ENCODE results near the gene LRP5. TPM values are rescaled to one million over a fixed set of nuclear protein-coding genes. Genes with fewer than 3 reads are reported as not detected.

LRP5 gene
- total RNA-seq, 2 donors from 2014 or later = 0.73 to 3.0 TPM

DNA sequence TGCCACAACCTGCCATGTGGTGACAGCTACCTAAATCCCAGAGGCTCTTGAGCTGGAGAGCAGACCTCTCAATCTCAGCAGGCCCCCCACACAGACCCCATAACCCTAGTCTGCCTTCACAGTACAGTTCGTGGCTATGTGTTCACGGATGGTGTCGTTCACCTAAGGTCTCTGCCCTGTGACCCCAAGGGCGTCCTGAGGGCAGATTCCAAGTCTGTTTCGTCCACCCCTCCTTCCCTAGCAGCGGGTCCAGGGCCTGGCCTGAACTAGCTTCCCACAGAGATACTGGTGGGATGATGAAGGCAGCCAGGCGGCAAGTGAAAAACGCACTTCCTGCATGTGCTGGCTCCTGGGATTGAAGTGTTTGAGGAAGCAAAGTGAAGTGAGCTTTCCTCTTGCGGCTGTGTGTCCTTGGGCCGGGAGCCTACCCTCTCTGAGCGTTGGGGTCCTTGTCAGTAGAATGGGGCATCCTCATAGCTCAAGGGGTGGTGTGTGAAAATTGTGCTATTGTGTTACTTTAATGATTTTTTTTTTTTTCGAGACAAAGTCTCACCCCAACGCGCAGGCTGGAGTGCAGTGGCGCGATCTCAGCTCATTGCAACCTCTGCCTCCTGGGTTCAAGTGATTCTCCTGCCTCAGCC is 70.1 kb downstream of the LRP5 start:
- Mint-ChIP-seq H3K36me3 (ENCODE audit: low read depth) (no peaks in the 10 kb centered on the region), H3K4me1 (peaks cover 5% of the 10 kb centered on the region), H3K4me3 (no peak overlapping the region), H3K27ac (no peak overlapping the region), H3K27me3 (peaks cover 22% of the 10 kb centered on the region)
- no peak for ATAC-seq
- DNase-seq = no peak
- no peaks in the 10 kb centered on the region for H3K9me3 ChIP-seq (ENCODE audit: control insufficient read depth, low read length, poor library complexity, severe bottlenecking)

DNA sequence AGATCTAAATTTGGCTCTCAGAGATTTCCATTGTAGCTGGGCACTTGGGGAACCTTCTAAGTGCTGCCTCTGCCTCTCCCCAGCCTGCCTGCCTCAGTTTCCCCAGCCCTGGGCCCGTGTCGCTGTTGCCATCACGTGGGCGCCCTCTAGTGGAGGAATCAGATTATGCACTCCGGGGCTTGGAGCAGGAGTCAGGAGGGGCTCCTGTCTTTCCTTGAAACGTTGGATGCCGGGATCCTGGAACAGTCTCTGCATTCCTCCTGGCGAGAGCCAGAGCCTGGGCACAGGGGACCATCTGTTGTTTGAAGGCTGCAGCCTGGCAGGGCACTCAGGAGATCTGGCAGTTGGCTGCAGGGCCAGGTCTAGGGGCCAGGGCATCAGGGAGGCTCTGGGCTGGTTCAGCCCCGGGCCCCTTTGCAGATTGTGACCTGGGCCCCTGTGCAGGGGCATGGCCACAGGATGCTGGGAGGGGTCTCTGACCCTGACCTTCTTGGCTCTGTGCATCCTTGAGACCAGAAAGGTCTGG is 71.6 kb downstream of the LRP5 start:
- Mint-ChIP-seq H3K36me3 (ENCODE audit: low read depth) (no peaks in the 10 kb centered on the region), H3K27me3 (peaks cover 22% of the 10 kb centered on the region), H3K4me1 (peaks cover 5% of the 10 kb centered on the region), H3K4me3 (no peak overlapping the region), H3K27ac (no peak overlapping the region)
- no peak for ATAC-seq
- H3K9me3 ChIP-seq (ENCODE audit: control insufficient read depth, low read length, poor library complexity, severe bottlenecking) = no peaks in the 10 kb centered on the region
- peak; percentile 34 to 63 (median 44) for DNase-seq

DNA sequence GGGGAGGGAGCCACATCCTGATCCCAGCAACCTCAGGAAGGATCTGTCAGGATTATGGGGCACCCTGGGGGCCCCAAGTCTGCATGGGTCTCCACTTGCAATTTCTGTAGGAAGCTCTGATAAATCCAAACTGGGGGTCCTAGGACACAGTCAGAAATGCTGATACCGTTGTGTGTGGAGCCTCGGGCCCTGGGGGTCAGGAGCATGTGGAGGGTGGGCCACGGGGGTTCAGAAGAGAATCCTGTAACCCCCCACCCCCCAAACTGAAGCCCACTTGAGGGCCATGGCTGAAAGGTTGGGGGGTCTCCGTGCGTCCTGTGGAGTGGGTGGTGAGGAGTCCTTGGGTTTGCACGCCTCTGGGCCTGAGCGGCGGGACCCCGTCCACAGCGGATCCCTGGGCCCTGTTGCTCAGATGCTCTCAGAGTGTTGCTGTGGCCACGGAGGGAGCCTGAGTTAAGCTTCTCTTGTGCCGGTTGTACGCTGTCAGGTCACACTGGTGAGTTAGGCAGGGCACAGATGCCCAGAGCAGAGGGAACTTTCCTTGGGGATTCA is 72.2 kb downstream of the LRP5 start:
- Mint-ChIP-seq H3K27ac (no peak overlapping the region), H3K27me3 (peaks cover 16% of the 10 kb centered on the region), H3K4me3 (no peak overlapping the region), H3K4me1 (peaks cover 5% of the 10 kb centered on the region), H3K36me3 (ENCODE audit: low read depth) (no peaks in the 10 kb centered on the region)
- ATAC-seq = no peak
- H3K9me3 ChIP-seq (ENCODE audit: control insufficient read depth, low read length, poor library complexity, severe bottlenecking) = no peaks in the 10 kb centered on the region
- no peak for DNase-seq

- ATAC-seq (no peak), DNase-seq (no peak)
- Mint-ChIP-seq H3K4me3 (no peak overlapping the region), H3K27ac (no peak overlapping the region), H3K36me3 (ENCODE audit: low read depth) (no peaks in the 10 kb centered on the region), H3K27me3 (peaks cover 11% of the 10 kb centered on the region), H3K4me1 (peaks cover 5% of the 10 kb centered on the region)
- H3K9me3 ChIP-seq (ENCODE audit: control insufficient read depth, low read length, poor library complexity, severe bottlenecking) = no peaks in the 10 kb centered on the region
These were observed 72.7 kb downstream of the LRP5 start for GRCh38 chr11:68385128-68385527.

DNA sequence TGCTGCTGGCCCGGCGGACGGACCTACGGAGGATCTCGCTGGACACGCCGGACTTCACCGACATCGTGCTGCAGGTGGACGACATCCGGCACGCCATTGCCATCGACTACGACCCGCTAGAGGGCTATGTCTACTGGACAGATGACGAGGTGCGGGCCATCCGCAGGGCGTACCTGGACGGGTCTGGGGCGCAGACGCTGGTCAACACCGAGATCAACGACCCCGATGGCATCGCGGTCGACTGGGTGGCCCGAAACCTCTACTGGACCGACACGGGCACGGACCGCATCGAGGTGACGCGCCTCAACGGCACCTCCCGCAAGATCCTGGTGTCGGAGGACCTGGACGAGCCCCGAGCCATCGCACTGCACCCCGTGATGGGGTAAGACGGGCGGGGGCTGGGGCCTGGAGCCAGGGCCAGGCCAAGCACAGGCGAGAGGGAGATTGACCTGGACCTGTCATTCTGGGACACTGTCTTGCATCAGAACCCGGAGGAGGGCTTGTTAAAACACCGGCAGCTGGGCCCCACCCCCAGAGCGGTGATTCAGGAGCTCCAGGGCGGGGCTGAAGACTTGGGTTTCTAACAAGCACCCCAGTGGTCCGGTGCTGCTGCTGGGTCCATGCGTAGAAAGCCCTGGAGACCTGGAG is 74.1 kb downstream of the LRP5 start:
- DNase-seq (no peak), ATAC-seq (no peak)
- H3K36me3 Mint-ChIP-seq (ENCODE audit: low read depth) = no peaks in the 10 kb centered on the region
- no peak overlapping the region for H3K4me3 Mint-ChIP-seq
- no peaks in the 10 kb centered on the region for H3K9me3 ChIP-seq (ENCODE audit: control insufficient read depth, low read length, poor library complexity, severe bottlenecking)
- no peak overlapping the region for H3K27ac Mint-ChIP-seq
- no peaks in the 10 kb centered on the region for H3K27me3 Mint-ChIP-seq
- H3K4me1 Mint-ChIP-seq = no peaks in the 10 kb centered on the region

DNA sequence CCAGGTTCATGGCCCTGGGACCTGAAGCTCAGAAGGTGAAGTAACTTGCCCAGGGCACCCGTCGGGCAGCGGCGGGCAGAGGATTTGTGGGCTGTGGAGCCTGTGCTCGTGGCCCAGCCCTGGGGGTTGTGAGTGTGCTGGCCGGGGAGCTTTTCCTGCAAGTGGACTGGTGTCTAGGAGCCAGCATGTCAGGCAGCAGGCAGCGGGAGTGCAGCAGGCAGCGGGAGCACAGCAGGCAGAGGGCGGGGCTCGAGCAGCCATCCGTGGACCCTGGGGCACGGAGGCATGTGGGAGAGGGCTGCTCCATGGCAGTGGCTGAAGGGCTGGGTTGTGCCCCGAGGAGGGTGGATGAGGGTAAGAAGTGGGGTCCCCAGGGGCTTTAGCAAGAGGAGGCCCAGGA is 75.4 kb downstream of the LRP5 start:
- Mint-ChIP-seq H3K27me3 (no peaks in the 10 kb centered on the region), H3K4me3 (no peak overlapping the region), H3K27ac (peak overlapping the region; percentile 51), H3K36me3 (ENCODE audit: low read depth) (no peaks in the 10 kb centered on the region), H3K4me1 (peaks cover 2% of the 10 kb centered on the region)
- no peaks in the 10 kb centered on the region for H3K9me3 ChIP-seq (ENCODE audit: control insufficient read depth, low read length, poor library complexity, severe bottlenecking)
- DNase-seq = no peak
- no peak for ATAC-seq

DNA sequence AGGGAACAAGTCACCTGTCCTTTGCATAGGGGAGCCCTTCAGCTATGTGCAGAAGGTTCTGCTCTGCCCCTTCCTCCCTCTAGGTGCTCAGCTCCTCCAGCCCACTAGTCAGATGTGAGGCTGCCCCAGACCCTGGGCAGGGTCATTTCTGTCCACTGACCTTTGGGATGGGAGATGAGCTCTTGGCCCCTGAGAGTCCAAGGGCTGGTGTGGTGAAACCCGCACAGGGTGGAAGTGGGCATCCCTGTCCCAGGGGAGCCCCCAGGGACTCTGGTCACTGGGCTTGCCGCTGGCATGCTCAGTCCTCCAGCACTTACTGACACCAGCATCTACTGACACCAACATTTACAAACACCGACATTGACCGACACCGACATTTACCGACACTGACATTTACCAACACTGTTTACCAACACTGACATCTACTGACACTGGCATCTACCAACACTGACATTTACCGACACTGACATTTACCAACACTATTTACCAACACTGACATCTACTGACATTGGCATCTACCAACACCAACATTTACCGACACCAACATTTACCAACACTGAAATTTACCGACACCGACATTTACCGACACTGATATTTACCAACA is 76.3 kb downstream of the LRP5 start:
- Mint-ChIP-seq H3K4me1 (peaks cover 2% of the 10 kb centered on the region), H3K4me3 (no peak overlapping the region), H3K27ac (no peak overlapping the region), H3K36me3 (ENCODE audit: low read depth) (no peaks in the 10 kb centered on the region), H3K27me3 (no peaks in the 10 kb centered on the region)
- ATAC-seq = no peak
- no peak for DNase-seq
- no peaks in the 10 kb centered on the region for H3K9me3 ChIP-seq (ENCODE audit: control insufficient read depth, low read length, poor library complexity, severe bottlenecking)

DNA sequence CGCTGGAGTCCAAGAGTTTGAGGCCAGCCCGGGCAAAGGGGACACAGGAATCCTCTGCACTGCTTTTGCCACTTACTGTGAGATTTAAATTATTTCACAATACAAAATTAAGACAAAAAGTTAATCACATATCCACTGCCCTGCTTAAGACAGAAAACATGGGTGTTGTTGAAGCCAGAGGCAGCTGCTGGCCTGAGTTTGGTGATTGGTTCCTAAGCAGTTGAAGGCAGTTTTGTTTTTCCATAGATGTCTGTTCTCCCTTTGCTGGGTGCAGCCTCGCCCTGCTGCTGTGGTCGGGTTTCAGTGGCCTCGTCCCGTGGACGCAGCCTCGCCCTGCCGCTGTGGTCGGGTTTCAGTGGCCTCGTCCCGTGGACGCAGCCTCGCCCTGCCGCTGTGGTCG is 77.9 kb downstream of the LRP5 start:
- no peak overlapping the region for H3K27ac Mint-ChIP-seq
- DNase-seq (no peak), ATAC-seq (no peak)
- H3K27me3 Mint-ChIP-seq = no peaks in the 10 kb centered on the region
- H3K36me3 Mint-ChIP-seq (ENCODE audit: low read depth) = peaks cover 2% of the 10 kb centered on the region
- no peak overlapping the region for H3K4me3 Mint-ChIP-seq
- peaks cover 4% of the 10 kb centered on the region for H3K4me1 Mint-ChIP-seq
- no peaks in the 10 kb centered on the region for H3K9me3 ChIP-seq (ENCODE audit: control insufficient read depth, low read length, poor library complexity, severe bottlenecking)

DNA sequence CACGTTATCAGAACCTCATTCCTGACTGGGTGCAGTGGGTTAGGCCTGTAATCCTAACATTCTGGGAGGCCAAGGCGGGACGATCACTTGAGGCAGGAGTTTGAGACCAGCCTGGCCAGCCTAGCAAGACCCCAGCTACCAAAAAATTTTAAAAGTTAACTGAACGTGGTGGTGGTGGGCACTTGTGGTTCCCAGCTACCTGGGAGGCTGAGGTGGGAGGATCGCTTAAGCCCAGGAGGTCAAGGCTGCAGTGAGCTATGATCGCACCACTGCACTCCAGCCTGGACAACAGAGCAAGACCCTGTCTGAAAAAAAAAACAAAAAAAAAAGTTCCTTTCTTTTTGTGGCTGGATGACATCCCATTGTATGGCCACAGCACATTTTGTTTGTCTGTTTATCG is 80.4 kb downstream of the LRP5 start:
- H3K27me3 Mint-ChIP-seq = no peaks in the 10 kb centered on the region
- H3K4me1 Mint-ChIP-seq = peaks cover 6% of the 10 kb centered on the region
- ATAC-seq (no peak), DNase-seq (no peak)
- H3K9me3 ChIP-seq (ENCODE audit: control insufficient read depth, low read length, poor library complexity, severe bottlenecking) = no peaks in the 10 kb centered on the region
- no peak overlapping the region for H3K27ac Mint-ChIP-seq
- no peak overlapping the region for H3K4me3 Mint-ChIP-seq
- H3K36me3 Mint-ChIP-seq (ENCODE audit: low read depth) = peaks cover 2% of the 10 kb centered on the region

DNA sequence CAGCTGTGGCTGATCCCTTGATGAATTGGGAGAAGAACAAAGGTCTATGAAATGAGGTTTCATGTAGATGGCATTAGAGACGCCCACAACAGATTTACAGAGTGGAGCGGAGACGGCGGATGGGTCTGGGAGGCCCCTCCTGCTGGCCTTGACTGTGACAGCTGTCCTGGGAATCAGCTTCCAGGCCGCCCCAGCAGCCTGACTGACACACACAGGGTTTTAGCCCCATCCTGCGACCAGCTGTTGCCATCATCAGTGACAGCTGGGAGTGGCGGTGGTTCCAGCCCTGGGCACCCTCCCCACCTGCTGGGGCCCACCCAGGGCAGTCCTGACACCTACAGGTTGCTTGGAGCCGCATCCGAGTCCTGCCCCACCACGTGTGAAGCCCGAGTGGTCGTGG is 84.1 kb downstream of the LRP5 start:
- H3K9me3 ChIP-seq (ENCODE audit: control insufficient read depth, low read length, poor library complexity, severe bottlenecking) = no peaks in the 10 kb centered on the region
- peaks cover 6% of the 10 kb centered on the region for H3K4me1 Mint-ChIP-seq
- no peaks in the 10 kb centered on the region for H3K27me3 Mint-ChIP-seq
- H3K27ac Mint-ChIP-seq = no peak overlapping the region
- H3K4me3 Mint-ChIP-seq = no peak overlapping the region
- peaks cover 2% of the 10 kb centered on the region for H3K36me3 Mint-ChIP-seq (ENCODE audit: low read depth)
- no peak for ATAC-seq
- DNase-seq = no peak

DNA sequence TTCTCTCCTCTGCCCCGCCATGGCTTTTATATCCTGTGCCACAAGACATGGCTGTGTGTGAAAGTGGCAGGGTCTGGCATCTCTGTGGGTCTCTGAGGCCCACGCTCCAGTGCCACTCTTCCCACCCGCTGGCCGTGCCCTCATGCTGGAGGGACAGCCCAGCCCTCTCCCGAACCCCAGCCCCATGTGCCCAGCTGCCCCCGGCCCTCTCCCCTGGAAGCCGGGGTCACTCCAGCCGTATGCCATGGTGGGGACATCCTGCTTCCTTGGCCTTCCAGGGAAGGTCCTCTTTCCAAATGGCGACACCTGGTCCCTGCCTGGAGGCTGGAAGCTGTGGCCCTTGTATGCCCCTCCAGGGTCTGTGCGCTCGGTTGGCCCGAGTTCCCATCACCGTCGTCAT is 84.9 kb downstream of the LRP5 start:
- DNase-seq (no peak), ATAC-seq (no peak)
- no peak overlapping the region for H3K27ac Mint-ChIP-seq
- H3K36me3 Mint-ChIP-seq (ENCODE audit: low read depth) = peaks cover 2% of the 10 kb centered on the region
- H3K27me3 Mint-ChIP-seq = no peaks in the 10 kb centered on the region
- no peak overlapping the region for H3K4me3 Mint-ChIP-seq
- H3K4me1 Mint-ChIP-seq = peaks cover 6% of the 10 kb centered on the region
- no peaks in the 10 kb centered on the region for H3K9me3 ChIP-seq (ENCODE audit: control insufficient read depth, low read length, poor library complexity, severe bottlenecking)

DNA sequence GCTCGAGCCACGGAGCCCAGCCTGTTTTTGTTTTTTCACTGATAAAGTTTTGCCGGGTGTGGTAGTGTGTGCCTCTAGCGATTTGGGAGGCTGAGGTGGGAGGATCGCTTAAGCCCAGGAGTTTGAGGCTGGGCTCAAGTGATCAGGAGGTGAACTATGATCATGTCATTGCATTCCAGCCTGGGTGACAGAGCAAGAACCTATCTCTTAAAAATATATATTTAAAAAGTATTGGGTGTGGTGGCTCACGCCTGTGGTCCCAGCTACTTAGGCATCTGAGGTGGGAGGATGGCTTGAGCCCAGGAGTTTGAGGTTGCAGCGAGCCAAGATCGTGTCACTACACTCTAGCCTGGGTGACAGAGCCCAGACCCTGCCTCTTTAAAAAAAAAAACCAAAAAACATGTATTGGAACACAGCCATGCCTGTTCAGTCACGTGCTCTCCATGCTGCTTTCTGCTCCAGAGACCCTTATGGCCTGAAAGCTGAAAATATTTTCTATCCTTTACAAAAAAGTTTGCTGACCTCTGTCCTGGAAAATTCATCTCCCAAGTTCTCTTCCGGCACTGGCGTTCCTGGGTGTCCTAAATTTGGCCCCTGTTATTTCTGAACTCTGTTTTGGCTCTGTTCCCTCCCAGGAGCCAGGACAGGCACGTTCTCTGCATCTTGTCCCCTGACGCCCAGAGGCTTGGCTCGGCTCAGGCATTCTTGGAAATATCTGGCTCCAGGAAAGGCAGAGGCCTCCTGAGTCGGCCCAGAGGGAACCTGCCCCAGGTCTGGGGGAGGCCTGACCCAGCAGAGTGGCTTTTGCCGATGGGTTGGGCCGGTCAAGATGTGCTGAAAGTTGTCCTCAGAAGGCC is 86.8 kb downstream of the LRP5 start:
- Mint-ChIP-seq H3K36me3 (ENCODE audit: low read depth) (peaks cover 2% of the 10 kb centered on the region), H3K4me1 (peaks cover 3% of the 10 kb centered on the region), H3K4me3 (no peak overlapping the region), H3K27me3 (no peaks in the 10 kb centered on the region), H3K27ac (no peak overlapping the region)
- ATAC-seq = no peak
- DNase-seq = no peak
- no peaks in the 10 kb centered on the region for H3K9me3 ChIP-seq (ENCODE audit: control insufficient read depth, low read length, poor library complexity, severe bottlenecking)

GRCh38 chr11:68399916-68400315 is 87.5 kb downstream of the LRP5 start:
- Mint-ChIP-seq H3K27ac (no peak overlapping the region), H3K4me3 (no peak overlapping the region), H3K36me3 (ENCODE audit: low read depth) (no peaks in the 10 kb centered on the region), H3K27me3 (no peaks in the 10 kb centered on the region), H3K4me1 (peaks cover 2% of the 10 kb centered on the region)
- no peaks in the 10 kb centered on the region for H3K9me3 ChIP-seq (ENCODE audit: control insufficient read depth, low read length, poor library complexity, severe bottlenecking)
- DNase-seq = no peak
- ATAC-seq = no peak
